Measurements from ENCODE around the gene RHBDF1. TPM values are rescaled to one million over a fixed set of nuclear protein-coding genes. Genes with fewer than 3 reads are reported as not detected.
"Not testable (repeated sequence)": the region's sequence is repeated elsewhere in the genome, so short reads cannot be mapped to it uniquely, and the experiment has no call there.

The RHBDF1 gene
- total and polyA plus RNA-seq, 4 donors: 26.6 to 51.2 (median 29.9) TPM

GRCh38 chr16:50769-51591 is 21.5 kb downstream of the RHBDF1 start:
- no peaks in the 10 kb centered on the region for H3K9me3 ChIP-seq (ENCODE audit: control insufficient read depth in 4 of 4, insufficient read depth in 3 of 4, low read length in 3 of 4)
- peaks cover 0 to 16% (median 8%) of the 10 kb centered on the region in 4 donors for H3K36me3 ChIP-seq (ENCODE audit: control insufficient read depth in 4 of 4, insufficient read depth in 4 of 4, low read length in 4 of 4)
- H3K27me3 ChIP-seq (ENCODE audit: control insufficient read depth in 3 of 3, insufficient read depth in 3 of 3, low read length in 2 of 3): no peaks in the 10 kb centered on the region
- H3K4me3 ChIP-seq: no peak overlapping the region
- DNase-seq (no peak), ATAC-seq (ENCODE audit: insufficient read depth, low FRiP score) (no peak)
- no peak overlapping the region for H3K9ac ChIP-seq (ENCODE audit: insufficient read depth in 1 of 2, low read length in 2 of 2)
- no peak overlapping the region for H3K27ac ChIP-seq (ENCODE audit: low read depth in 1 of 2, low read length in 1 of 2)
- 88 to 94% methylated on average over 15 of the region's 15 CpGs for WGBS, 2 donors
- no peak for TF ChIP-seq CTCF (IDR thresholded peaks at IDR 0.05; ENCODE audit: control extremely low read depth, extremely low read depth)
- H3K4me1 ChIP-seq (ENCODE audit: control insufficient read depth in 5 of 5, insufficient read depth in 5 of 5, low read length in 5 of 5): peaks cover 0 to 7% (median 3%) of the 10 kb centered on the region in 5 donors

- 96% methylated on average over 7 of the region's 7 CpGs for WGBS, 2 donors
- TF ChIP-seq CTCF (IDR thresholded peaks at IDR 0.05; ENCODE audit: control extremely low read depth, extremely low read depth): no peak
- no peaks in the 10 kb centered on the region for H3K27me3 ChIP-seq (ENCODE audit: control insufficient read depth in 3 of 3, insufficient read depth in 3 of 3, low read length in 2 of 3)
- H3K27ac ChIP-seq (ENCODE audit: low read depth in 1 of 2, low read length in 1 of 2): no peak overlapping the region
- no peaks in the 10 kb centered on the region for H3K4me1 ChIP-seq (ENCODE audit: control insufficient read depth in 5 of 5, insufficient read depth in 5 of 5, low read length in 5 of 5)
- no peak for ATAC-seq (ENCODE audit: insufficient read depth, low FRiP score)
- no peak for DNase-seq
- peaks cover 3 to 19% (median 8%) of the 10 kb centered on the region in 4 donors for H3K36me3 ChIP-seq (ENCODE audit: control insufficient read depth in 4 of 4, insufficient read depth in 4 of 4, low read length in 4 of 4)
- H3K9ac ChIP-seq (ENCODE audit: insufficient read depth in 1 of 2, low read length in 2 of 2): no peak overlapping the region
- no peak overlapping the region for H3K4me3 ChIP-seq
- no peaks in the 10 kb centered on the region for H3K9me3 ChIP-seq (ENCODE audit: control insufficient read depth in 4 of 4, insufficient read depth in 3 of 4, low read length in 3 of 4)
These were observed 25.2 kb downstream of the RHBDF1 start for GRCh38 chr16:47234-47633.

- H3K9ac ChIP-seq (ENCODE audit: insufficient read depth in 1 of 2, low read length in 2 of 2); H3K4me1 ChIP-seq (ENCODE audit: control insufficient read depth in 5 of 5, insufficient read depth in 5 of 5, low read length in 5 of 5); H3K9me3 ChIP-seq (ENCODE audit: control insufficient read depth in 4 of 4, insufficient read depth in 3 of 4, low read length in 3 of 4); H3K27me3 ChIP-seq (ENCODE audit: control insufficient read depth in 3 of 3, insufficient read depth in 3 of 3, low read length in 2 of 3); DNase-seq; H3K27ac ChIP-seq (ENCODE audit: low read depth in 1 of 2, low read length in 1 of 2); H3K4me3 ChIP-seq; ATAC-seq (ENCODE audit: insufficient read depth, low FRiP score): not testable (repeated sequence)
- H3K36me3 ChIP-seq (ENCODE audit: control insufficient read depth in 4 of 4, insufficient read depth in 4 of 4, low read length in 4 of 4): peaks cover 3 to 19% (median 8%) of the 10 kb centered on the region in 4 donors
- WGBS, 2 donors: 97% methylated on average over 7 of the region's 7 CpGs
These were observed 25.9 kb downstream of the RHBDF1 start for GRCh38 chr16:46510-46909.

GRCh38 chr16:45454-45853 is 27.0 kb downstream of the RHBDF1 start:
- Histone ChIP-seq H3K4me1 (ENCODE audit: control insufficient read depth in 5 of 5, insufficient read depth in 5 of 5, low read length in 5 of 5) (no peaks in the 10 kb centered on the region), H3K27me3 (ENCODE audit: control insufficient read depth in 3 of 3, insufficient read depth in 3 of 3, low read length in 2 of 3) (no peaks in the 10 kb centered on the region), H3K4me3 (no peak overlapping the region), H3K9me3 (ENCODE audit: control insufficient read depth in 4 of 4, insufficient read depth in 3 of 4, low read length in 3 of 4) (no peaks in the 10 kb centered on the region), H3K27ac (ENCODE audit: low read depth in 1 of 2, low read length in 1 of 2) (no peak overlapping the region), H3K36me3 (ENCODE audit: control insufficient read depth in 4 of 4, insufficient read depth in 4 of 4, low read length in 4 of 4) (peaks cover 3 to 16% (median 7%) of the 10 kb centered on the region in 4 donors), H3K9ac (ENCODE audit: insufficient read depth in 1 of 2, low read length in 2 of 2) (no peak overlapping the region)
- 85 to 87% methylated on average over 5 of the region's 5 CpGs for WGBS, 2 donors
- ATAC-seq (ENCODE audit: insufficient read depth, low FRiP score) (no peak), DNase-seq (no peak)
- no peak for TF ChIP-seq CTCF (IDR thresholded peaks at IDR 0.05; ENCODE audit: control extremely low read depth, extremely low read depth)

Data from lung (tissue), 12 donors.